Activated naive CD8-positive, alpha-beta T cell treated with anti-CD3 and anti-CD28 coated beads for 36 hours (primary cell): ENCODE results near the gene MINDY3. TPM values are rescaled to one million over a fixed set of nuclear protein-coding genes. Genes with fewer than 3 reads are reported as not detected.
A peak's percentile ranks its signal among the peaks of the same experiment; 100 is the strongest.
"Not testable (repeated sequence)": the region's sequence is repeated elsewhere in the genome, so short reads cannot be mapped to it uniquely, and the experiment has no call there.

ENCODE experiments used
- DNase-seq: peaks from one replicate; pipeline ENCODE4 v3.0.0; 2021
- H3K27ac Mint-ChIP-seq: one replicate; pipeline ENCODE4 v1.8.0; 2022; ENCODE audit warnings: mild to moderate bottlenecking, moderate library complexity, mixed read lengths
- H3K27me3 Mint-ChIP-seq: one replicate; pipeline ENCODE4 v1.8.0; 2022; ENCODE audit warnings: mild to moderate bottlenecking, mixed read lengths
- H3K36me3 Mint-ChIP-seq: one replicate; pipeline ENCODE4 v1.8.0; 2021; ENCODE audit warnings: mild to moderate bottlenecking, mixed read lengths
- H3K4me1 Mint-ChIP-seq: one replicate; pipeline ENCODE4 v1.8.0; 2021; ENCODE audit warnings: mixed read lengths
- H3K4me3 Mint-ChIP-seq: one replicate; pipeline ENCODE4 v1.8.0; 2022; ENCODE audit warnings: mild to moderate bottlenecking, moderate library complexity, mixed read lengths
- H3K9me3 Mint-ChIP-seq: one replicate; pipeline ENCODE4 v1.8.0; 2022; ENCODE audit warnings: mixed read lengths
- total RNA-seq, 2 experiments: library from RNA; stranded (reverse); gene quantifications; one replicate each; pipeline ENCODE4 v1.2.3, GENCODE V29; 2021

MINDY3 gene
- 10 to 100 TPM; 17.7 to 18.0 TPM for total RNA-seq

DNA sequence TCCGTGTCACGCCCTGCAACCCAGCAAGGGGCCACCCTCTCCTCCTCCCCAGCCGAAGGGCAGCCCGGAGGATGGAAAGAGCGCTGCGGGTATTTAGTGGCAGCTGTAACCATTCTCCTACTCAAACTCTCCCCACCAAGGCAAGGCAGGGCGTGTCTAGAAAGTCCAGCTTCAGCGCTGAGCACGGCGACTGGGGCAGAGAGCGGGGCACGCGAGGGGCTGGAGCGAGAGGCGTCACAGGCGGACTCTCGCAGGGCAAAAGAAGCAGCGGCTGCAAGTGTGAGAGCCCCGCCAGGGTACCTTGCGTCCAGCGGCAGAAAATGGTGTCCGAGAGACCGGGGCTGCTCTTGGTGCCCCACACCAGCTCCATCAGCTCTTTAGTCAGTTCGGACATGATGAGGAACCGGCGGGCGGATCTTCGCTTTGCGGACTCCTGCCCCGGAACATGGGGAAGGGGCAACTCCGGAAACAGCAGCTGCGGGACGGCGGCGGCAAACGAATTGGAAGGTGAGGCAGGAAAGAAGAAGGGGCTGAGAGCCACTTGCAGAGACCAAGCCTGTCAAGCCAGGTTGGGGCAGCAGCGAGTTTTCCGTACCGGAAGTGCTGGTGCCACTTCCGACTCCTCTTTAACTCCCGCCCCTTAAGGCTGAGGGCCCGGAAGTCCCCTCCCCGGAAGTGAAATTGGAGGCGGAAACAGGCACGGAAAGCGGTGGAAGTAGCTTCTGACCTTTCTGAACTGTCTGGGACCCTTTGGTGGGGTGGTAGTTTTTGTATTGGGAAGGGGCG is at the start of gene MINDY3:
MINDY3 (minus strand) TSS at position 602 of the 786 bp plus-strand sequence; CDS start at position 394, 208 bp downstream.
- Mint-ChIP-seq H3K4me1 (peaks cover 23% of the 10 kb centered on the region), H3K9me3 (peaks cover 3% of the 10 kb centered on the region), H3K27me3 (peaks cover 9% of the 10 kb centered on the region), H3K4me3 (peak within 1 kb of the TSS; percentile 99), H3K36me3 (peaks cover 13% of the 10 kb centered on the region), H3K27ac (peak within 1 kb of the TSS; percentile 88)
- DNase-seq: peak; percentile 81

DNA sequence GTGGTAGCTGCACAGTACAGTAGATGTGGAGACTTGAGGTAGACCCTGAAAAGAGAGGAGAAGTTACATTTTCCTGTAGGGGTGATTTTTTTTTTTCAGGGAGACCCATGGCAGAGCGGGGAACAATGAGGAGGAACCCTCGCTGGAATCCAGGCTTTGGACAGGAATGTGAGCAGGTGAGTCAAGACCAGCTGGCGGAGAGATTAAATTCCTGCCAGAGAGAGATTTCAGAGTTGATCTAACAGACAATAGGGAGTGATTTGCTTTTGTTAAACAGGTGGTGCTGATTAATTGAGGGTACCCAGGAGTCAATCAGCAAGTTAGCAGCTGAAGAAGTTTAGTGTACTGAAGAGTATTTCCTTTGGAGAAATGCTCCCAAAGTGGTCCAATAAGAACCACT is 41.6 kb upstream of the MINDY3 start:
- H3K9me3 Mint-ChIP-seq: no peaks in the 10 kb centered on the region
- peaks cover 2% of the 10 kb centered on the region for H3K4me1 Mint-ChIP-seq
- H3K4me3 Mint-ChIP-seq: no peak overlapping the region
- peaks cover 29% of the 10 kb centered on the region for H3K27me3 Mint-ChIP-seq
- H3K36me3 Mint-ChIP-seq: no peaks in the 10 kb centered on the region
- no peak for DNase-seq
- no peak overlapping the region for H3K27ac Mint-ChIP-seq

DNA sequence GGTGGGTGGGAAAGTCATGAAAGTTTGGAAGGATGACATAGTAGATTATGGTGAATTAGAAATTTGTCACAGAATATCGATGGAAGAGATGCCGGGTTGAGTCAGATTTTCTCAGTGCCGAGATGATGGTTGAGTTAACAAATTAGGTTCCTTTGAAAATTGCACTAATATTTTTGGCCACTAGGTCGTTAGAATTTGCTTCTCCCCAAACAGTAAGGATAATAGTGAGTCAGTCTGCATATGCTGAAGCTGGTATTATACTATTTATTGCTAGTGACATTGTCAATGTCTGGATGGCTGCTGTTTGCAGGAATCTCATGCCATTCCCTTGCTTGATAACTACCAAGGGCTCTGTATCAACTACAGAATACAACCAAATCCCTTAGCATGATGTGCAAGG is 37.7 kb upstream of the MINDY3 start:
- Mint-ChIP-seq H3K27ac (no peak overlapping the region), H3K4me1 (peaks cover under 1% of the 10 kb centered on the region), H3K27me3 (peaks cover 45% of the 10 kb centered on the region), H3K4me3 (no peak overlapping the region), H3K9me3 (no peaks in the 10 kb centered on the region), H3K36me3 (no peaks in the 10 kb centered on the region)
- DNase-seq: no peak

DNA sequence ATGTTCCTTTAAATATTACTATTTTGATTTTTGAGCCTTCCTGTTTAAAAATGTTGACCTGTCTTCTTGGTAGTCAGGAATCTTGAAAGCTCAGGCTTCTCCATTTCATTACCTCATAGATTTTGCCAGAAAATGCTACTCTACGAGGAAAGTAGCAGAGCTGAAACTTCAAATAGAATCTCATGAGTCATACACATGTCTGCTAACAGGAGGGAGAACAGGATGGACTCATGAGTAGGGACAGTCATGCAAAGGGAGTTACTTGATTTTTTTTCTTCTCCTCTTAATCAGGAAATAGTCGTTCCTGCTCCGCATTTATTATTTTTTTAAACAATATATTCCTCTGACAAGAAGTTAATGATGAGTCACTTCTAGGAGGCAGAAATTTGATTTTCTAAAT is 37.0 kb upstream of the MINDY3 start:
- Mint-ChIP-seq H3K27me3 (peaks cover 50% of the 10 kb centered on the region), H3K9me3 (no peaks in the 10 kb centered on the region)

DNA sequence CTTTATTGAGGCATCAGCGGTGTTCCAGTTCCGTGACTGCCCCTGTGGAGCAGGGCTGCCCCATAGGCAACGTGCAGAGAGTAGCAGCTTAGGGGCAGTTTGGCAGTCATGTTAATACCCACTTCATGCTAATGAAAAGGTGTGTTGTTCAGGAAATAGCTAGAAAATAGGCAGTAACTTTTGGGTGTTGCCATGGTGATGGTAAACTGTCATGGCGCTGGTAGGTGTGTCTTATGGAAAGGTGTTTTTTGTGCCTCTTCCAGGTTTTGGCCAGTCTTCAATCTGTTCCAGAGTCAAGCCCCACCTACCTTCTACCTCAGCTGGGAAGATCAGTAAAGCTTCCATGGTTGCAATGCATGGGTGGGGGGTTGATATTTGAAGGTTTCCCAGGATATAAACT is 36.3 kb upstream of the MINDY3 start:
- DNase-seq: no peak
- Mint-ChIP-seq H3K4me3 (no peak overlapping the region), H3K36me3 (no peaks in the 10 kb centered on the region), H3K27me3 (peaks cover 47% of the 10 kb centered on the region), H3K4me1 (no peaks in the 10 kb centered on the region), H3K9me3 (no peaks in the 10 kb centered on the region), H3K27ac (no peak overlapping the region)

More for the DNA sequence above, 37.0 kb upstream of the MINDY3 start:
- Mint-ChIP-seq H3K27ac (no peak overlapping the region), H3K4me1 (no peaks in the 10 kb centered on the region), H3K4me3 (no peak overlapping the region), H3K36me3 (no peaks in the 10 kb centered on the region)
- DNase-seq: no peak

DNA sequence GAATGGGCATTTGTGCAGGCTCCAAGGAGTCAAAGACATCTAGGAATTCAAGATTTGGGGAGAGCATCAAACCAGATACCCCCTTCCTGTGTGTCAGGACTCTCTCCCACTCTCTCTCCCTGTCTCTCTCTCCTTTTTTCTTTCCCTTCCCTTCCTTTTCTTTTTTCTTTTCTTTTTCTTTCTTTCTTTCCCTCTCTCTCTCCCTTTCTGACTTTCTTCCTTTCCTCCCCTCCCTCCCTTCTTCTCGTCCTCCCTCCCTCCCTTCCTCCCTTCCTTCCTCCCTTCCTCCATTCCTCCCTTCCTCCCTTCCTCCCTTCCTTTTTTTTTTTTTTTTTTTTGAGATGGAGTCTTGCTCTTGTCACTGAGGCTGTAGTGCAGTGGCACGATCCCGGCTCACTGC is 24.1 kb upstream of the MINDY3 start:
- Mint-ChIP-seq H3K27ac (no peak overlapping the region), H3K27me3 (peaks cover 41% of the 10 kb centered on the region), H3K9me3 (no peaks in the 10 kb centered on the region), H3K4me3 (no peak overlapping the region), H3K36me3 (no peaks in the 10 kb centered on the region), H3K4me1 (no peaks in the 10 kb centered on the region)
- no peak for DNase-seq

DNA sequence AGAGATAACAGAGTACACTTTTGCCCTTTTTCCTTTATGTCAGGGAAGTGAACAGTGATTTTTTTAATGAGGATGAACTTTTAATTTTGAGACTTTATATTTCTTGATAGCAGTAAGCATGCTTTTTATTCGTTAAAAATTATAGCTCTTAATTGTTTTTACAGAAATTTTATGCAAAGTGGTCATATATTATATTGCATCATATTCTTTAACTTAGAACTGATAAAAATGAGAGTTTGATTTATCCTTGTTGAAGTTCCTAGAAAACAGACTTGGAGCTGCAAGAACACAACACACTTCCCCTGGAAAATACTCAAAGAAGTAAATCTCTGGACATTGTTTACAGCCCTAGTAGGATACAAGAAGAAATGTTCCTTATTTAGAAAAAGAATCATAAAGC is 21.2 kb upstream of the MINDY3 start:
- Mint-ChIP-seq H3K4me3 (no peak overlapping the region), H3K27ac (no peak overlapping the region), H3K4me1 (no peaks in the 10 kb centered on the region), H3K27me3 (peaks cover 33% of the 10 kb centered on the region), H3K36me3 (no peaks in the 10 kb centered on the region), H3K9me3 (no peaks in the 10 kb centered on the region)
- no peak for DNase-seq

DNA sequence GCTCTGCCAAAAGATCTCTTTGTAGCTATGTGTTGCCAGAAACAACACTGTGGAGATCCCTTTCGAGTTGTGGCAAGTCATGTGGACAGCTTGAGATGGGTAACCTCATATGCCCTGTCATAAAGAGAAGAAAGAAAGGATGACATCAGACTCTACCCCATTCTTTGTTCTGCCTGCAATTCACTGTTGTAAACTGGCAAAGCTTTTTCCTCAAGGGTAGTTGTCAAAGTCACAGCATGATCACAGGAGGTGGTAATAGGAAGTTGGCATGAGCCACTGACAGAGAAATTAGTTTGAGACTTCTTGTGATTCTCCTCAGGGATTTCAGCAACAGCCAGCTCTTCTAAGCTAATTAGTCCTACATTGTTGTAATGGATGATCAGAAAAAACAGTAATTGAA is 19.4 kb upstream of the MINDY3 start:
- H3K4me3 Mint-ChIP-seq: no peak overlapping the region
- no peaks in the 10 kb centered on the region for H3K4me1 Mint-ChIP-seq
- no peak overlapping the region for H3K27ac Mint-ChIP-seq
- H3K9me3 Mint-ChIP-seq: no peaks in the 10 kb centered on the region
- DNase-seq: no peak
- no peaks in the 10 kb centered on the region for H3K36me3 Mint-ChIP-seq
- peaks cover 48% of the 10 kb centered on the region for H3K27me3 Mint-ChIP-seq

DNA sequence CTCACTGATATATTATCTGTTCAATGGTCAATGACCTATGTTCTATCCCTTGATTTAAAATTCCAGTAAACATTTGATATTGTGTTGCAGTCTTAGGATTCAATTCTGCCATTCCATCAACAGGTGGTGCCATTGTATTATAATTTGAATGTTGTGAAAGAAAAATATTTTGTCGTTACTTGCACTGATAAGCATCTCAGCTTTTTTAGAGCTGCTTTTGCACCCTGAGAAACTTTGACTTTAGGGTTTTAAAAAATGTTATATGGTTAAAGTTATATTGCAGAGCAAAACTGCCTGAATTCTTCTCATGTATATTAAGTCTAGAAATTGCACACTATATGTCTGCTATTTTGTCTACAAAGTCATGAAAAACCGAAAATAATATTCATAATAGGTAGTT is 18.8 kb upstream of the MINDY3 start:
- Mint-ChIP-seq H3K36me3 (no peaks in the 10 kb centered on the region), H3K4me3 (no peak overlapping the region), H3K27me3 (peaks cover 54% of the 10 kb centered on the region)

DNA sequence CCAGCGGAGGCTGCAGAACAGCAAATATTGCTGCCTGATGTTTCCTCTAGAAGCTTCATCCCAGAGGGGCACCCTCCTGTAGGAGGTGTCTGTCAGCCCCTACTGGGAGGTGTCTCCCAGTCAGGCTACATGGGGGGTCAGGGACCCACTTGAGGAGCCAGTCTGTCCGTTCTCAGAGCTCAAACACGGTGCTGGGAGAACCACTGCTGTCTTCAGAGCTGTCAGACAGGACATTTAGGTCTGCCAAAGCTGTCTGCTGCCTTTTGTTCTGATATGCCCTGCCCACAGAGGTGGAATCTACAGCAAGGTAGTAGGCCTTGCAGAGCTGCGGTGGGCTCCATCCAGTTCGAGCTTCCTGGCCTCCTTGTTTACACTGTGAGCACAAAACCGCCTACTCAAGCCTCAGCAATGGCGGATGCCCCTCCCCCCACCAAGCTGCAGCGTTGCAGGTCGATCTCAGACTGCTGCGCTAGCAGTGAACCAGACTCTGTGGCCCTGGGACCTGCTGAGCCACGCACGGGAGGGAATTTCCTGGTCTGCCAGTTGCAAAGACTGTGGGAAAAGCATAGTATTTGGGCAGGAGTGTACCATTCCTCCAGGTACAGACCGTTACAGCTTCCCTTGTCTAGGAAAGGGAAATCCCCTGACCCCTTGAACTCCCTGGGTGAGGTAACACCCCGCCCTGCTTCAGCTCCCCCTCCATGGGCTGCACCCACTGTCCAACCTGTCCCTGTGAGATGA is 17.7 kb upstream of the MINDY3 start:
- no peak overlapping the region for H3K4me3 Mint-ChIP-seq
- no peaks in the 10 kb centered on the region for H3K4me1 Mint-ChIP-seq
- H3K27me3 Mint-ChIP-seq: peaks cover 59% of the 10 kb centered on the region
- H3K36me3 Mint-ChIP-seq: peaks cover 3% of the 10 kb centered on the region
- DNase-seq: no peak
- no peak overlapping the region for H3K27ac Mint-ChIP-seq
- H3K9me3 Mint-ChIP-seq: peaks cover 4% of the 10 kb centered on the region

More for the DNA sequence above, 18.8 kb upstream of the MINDY3 start:
- no peaks in the 10 kb centered on the region for H3K9me3 Mint-ChIP-seq
- DNase-seq: no peak
- H3K27ac Mint-ChIP-seq: no peak overlapping the region
- no peaks in the 10 kb centered on the region for H3K4me1 Mint-ChIP-seq

DNA sequence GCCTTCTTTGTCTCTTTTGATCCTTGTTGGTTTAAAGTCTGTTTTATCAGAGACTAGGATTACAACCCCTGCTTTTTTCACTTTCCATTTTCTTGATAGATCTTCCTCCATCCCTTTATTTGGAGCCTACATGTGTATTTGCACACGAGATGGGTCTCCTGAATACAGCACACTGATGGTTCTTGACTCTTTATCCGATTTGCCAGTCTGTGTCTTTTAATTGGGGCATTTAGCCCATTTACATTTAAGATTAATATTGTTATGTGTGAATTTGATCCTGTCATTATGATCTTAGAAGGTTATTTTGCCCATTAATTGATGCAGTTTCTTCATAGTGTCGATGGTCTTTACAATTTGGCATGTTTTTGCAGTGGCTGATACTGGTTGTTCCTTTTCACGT is 16.0 kb upstream of the MINDY3 start:
- not testable (repeated sequence) for H3K9me3 Mint-ChIP-seq, DNase-seq, H3K4me1 Mint-ChIP-seq, H3K36me3 Mint-ChIP-seq, H3K4me3 Mint-ChIP-seq, H3K27ac Mint-ChIP-seq
- peaks cover 62% of the 10 kb centered on the region for H3K27me3 Mint-ChIP-seq

DNA sequence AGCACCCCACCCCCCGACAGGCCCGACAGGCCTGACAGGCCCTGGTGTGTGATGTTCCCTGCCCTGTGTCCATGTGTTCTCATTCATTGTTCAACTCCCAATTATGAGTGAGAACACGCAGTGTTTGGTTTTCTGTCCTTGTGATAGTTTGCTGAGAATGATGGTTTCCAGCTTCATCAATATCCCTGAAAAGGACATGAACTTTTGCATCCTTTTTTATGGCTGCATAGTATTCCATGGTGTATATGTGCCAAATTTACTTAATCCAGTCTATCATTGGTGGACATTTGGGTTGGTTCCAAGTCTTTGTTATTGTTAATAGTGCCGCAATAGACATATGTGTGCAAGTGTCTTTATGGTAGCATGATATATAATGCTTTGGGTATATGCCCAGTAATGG is 12.3 kb upstream of the MINDY3 start:
- H3K4me1 Mint-ChIP-seq, DNase-seq, H3K9me3 Mint-ChIP-seq, H3K36me3 Mint-ChIP-seq, H3K4me3 Mint-ChIP-seq, H3K27ac Mint-ChIP-seq: not testable (repeated sequence)
- H3K27me3 Mint-ChIP-seq: peaks cover 71% of the 10 kb centered on the region

DNA sequence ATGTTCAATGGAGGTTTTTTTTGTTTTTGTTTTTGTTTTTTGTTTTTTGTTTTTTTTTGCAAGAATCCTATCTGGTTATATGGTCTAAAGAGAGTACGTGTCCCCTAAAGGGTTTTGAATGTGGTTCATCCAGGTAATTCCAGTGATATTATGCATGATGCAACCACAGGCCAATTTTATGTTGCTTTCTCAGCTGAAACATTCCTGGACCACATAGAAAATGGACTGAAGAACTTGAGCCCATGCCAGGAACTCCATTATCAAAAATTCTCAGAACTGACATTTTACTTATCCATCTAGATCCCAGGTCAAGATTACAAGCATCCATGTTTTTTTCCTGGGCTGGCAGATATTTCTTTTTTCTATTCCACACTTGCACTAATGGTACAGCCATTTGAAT is 11.5 kb upstream of the MINDY3 start:
- no peak for DNase-seq
- H3K27ac Mint-ChIP-seq: no peak overlapping the region
- H3K4me1 Mint-ChIP-seq: no peaks in the 10 kb centered on the region
- H3K4me3 Mint-ChIP-seq: no peak overlapping the region
- H3K36me3 Mint-ChIP-seq: peaks cover 3% of the 10 kb centered on the region
- H3K9me3 Mint-ChIP-seq: peaks cover 5% of the 10 kb centered on the region
- peaks cover 67% of the 10 kb centered on the region for H3K27me3 Mint-ChIP-seq

DNA sequence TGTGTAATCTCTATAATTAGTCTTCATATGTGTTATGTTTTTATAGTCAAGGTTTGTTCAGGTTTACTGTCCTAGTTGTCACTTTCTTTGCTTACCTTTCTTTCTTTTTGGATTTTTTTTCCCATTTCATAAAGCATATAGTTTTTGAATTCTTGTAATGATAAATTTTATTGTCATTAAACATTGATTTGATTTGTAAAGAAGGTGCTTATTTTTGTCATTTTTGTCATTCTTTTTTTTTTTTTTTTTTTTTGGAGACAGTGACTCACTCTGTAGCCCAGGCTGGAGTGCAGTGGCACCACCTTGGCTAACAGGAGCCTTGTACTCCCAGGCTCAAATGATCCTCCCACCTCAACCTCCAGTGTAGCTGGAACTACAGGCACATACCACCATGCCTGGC is 9.6 kb upstream of the MINDY3 start:
- no peak for DNase-seq
- Mint-ChIP-seq H3K36me3 (peaks cover 3% of the 10 kb centered on the region), H3K4me3 (no peak overlapping the region), H3K27ac (no peak overlapping the region), H3K9me3 (peaks cover 5% of the 10 kb centered on the region), H3K4me1 (no peaks in the 10 kb centered on the region), H3K27me3 (peaks cover 62% of the 10 kb centered on the region)

DNA sequence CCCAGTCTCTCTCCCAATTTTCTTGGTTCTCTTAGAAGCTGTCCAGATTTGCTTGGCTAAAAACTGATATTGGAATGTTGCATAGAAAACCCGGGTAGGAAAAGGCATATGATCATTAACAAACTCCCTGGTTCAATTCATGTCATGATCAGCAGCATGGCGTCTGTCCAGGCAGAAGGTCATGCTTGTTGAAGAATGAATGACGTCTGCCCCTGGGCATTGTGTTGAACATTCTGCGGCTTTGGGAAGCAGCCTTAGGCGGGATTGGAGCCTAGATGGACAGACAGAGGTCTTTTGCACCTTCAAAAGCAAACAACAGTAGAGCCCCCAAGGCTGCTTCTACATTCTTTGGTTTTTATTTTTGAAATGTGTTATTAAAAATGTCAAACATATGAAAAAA is 7.7 kb upstream of the MINDY3 start:
- Mint-ChIP-seq H3K4me1 (no peaks in the 10 kb centered on the region), H3K27me3 (peaks cover 51% of the 10 kb centered on the region), H3K9me3 (peaks cover under 1% of the 10 kb centered on the region), H3K4me3 (no peak overlapping the region), H3K36me3 (peaks cover under 1% of the 10 kb centered on the region), H3K27ac (no peak overlapping the region)
- DNase-seq: no peak

DNA sequence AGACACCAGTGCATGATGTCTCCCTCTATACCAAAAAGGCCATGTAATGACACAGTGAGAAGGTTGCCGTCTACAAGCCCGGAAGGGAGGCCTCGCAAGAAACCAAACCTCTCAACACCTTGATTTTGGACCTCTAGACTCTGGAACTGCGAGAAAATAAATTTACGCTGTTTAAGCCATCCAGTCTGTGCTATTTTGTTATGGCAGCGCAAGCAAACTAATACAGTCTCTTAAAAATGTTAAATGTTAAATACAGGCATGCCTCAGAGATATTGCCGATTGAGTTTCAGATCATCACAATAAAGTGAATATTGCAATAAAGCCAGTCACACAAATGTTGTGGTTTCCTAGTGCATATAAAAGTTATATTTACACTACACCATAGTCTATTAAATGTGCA is 5.0 kb upstream of the MINDY3 start:
- Mint-ChIP-seq H3K4me3 (no peak overlapping the region), H3K4me1 (no peaks in the 10 kb centered on the region), H3K27ac (no peak overlapping the region), H3K9me3 (peaks cover 3% of the 10 kb centered on the region), H3K27me3 (peaks cover 33% of the 10 kb centered on the region), H3K36me3 (no peaks in the 10 kb centered on the region)
- no peak for DNase-seq
